A549 (cell line): ENCODE results near the gene NOTCH4. TPM values are rescaled to one million over a fixed set of nuclear protein-coding genes. Genes with fewer than 3 reads are reported as not detected.

Experiments
- ATAC-seq, 2 experiments: fragments of 200-7000 bp in 1 of 2; fragments of >200 bp in 1 of 2; cut with Nextera tagmentation in 1 of 2; cut with Tn5 transposase in 1 of 2; 3 replicates each; pipeline versions ENCODE4 v1.8.0 to v1.9.1; 2018 to 2020; ENCODE audit warnings: mild to moderate bottlenecking in 1 of 2, moderate library complexity in 1 of 2
- CTCF ChIA-PET: fragments of 300-600 bp; sonication (Branson Sonifier 250); formaldehyde crosslinking; extraction: SDS; loops from one replicate; lab custom pipeline; 2021; ENCODE audit warnings: antibody characterized with exemption, inconsistent platforms; lab: Yijun Ruan, JAX
- POLR2A ChIA-PET: fragments of 350-600 bp; formaldehyde crosslinking; extraction: SDS; loops from one replicate; lab custom pipeline; 2021; ENCODE audit warnings: antibody characterized with exemption, inconsistent platforms; lab: Yijun Ruan, JAX
- DNase-seq, 2 experiments: peaks; one replicate each; pipeline versions ENCODE4 v3.0.0 to v3.0.0-alpha.2; 2011 to 2016; ENCODE audit warnings: low read depth in 1 of 2, low spot score in 1 of 2
- FAIRE-seq: peaks from 2 replicates; lab custom pipeline; 2011; peaks lifted over from hg19 to GRCh38; lab: Jason Lieb, UNC
- H3K27ac ChIP-seq, 2 experiments: fragments of >200 bp; sonication (Bioruptor Twin); formaldehyde crosslinking; 3 replicates each; pipeline ENCODE4 v1.5.1; 2016 to 2017
- H3K4me1 ChIP-seq: fragments of >200 bp; sonication (Bioruptor Twin); formaldehyde crosslinking; 3 replicates; pipeline ENCODE4 v1.6.1; 2016
- H3K4me2 ChIP-seq: fragments of >200 bp; sonication (Bioruptor Twin); formaldehyde crosslinking; 3 replicates; pipeline ENCODE4 v1.6.1; 2016
- H3K4me3 ChIP-seq: fragments of >200 bp; sonication (Bioruptor Twin); formaldehyde crosslinking; 3 replicates; pipeline ENCODE4 v1.5.1; 2016
- H3K9me3 ChIP-seq: fragments of >200 bp; sonication (Bioruptor Twin); formaldehyde crosslinking; 3 replicates; pipeline ENCODE4 v1.6.1; 2016
- BHLHE40 ChIP-seq: IDR thresholded peaks from 2 replicates; pipeline ENCODE4 v1.6.1; 2012; ENCODE audit warnings: low read depth, low read length, inconsistent platforms
- CBX8 ChIP-seq: fragments of 200-600 bp; sonication (generic); IDR thresholded peaks from 2 replicates; pipeline ENCODE4 v1.6.1; 2016
- CEBPB ChIP-seq, 2 experiments: fragments of >200 bp in 1 of 2; sonication (Bioruptor Twin) in 1 of 2; formaldehyde crosslinking in 1 of 2; IDR thresholded peaks; 2 replicates each; pipeline ENCODE4 v1.6.1; 2012 to 2016
- FOXS1 ChIP-seq: fragments of 250-450 bp; sonication (Bioruptor Pico); IDR thresholded peaks from 2 replicates; pipeline ENCODE4 v1.5.0; 2020; ENCODE audit warnings: mild to moderate bottlenecking, moderate library complexity
- HDAC2 ChIP-seq: fragments of 200-600 bp; sonication (generic); IDR thresholded peaks from 2 replicates; pipeline ENCODE4 v1.6.1; 2016
- HOXB13 ChIP-seq: fragments of 250-450 bp; sonication (Bioruptor Pico); IDR thresholded peaks from 2 replicates; pipeline ENCODE4 v1.5.0; 2020; ENCODE audit warnings: low read depth, mild to moderate bottlenecking, moderate library complexity
- JUNB ChIP-seq: fragments of >200 bp; sonication (Bioruptor Twin); formaldehyde crosslinking; IDR thresholded peaks from 2 replicates; pipeline ENCODE4 v1.6.1; 2016
- KDM1A ChIP-seq: fragments of 200-600 bp; sonication (generic); IDR thresholded peaks from 2 replicates; pipeline ENCODE4 v1.6.1; 2016; ENCODE audit warnings: low read depth, mild to moderate bottlenecking
- NFE2L2 ChIP-seq: fragments of 150-350 bp; conservative IDR thresholded peaks from 2 replicates; pipeline ENCODE4 v1.6.1; 2014; ENCODE audit warnings: low read length
- NR3C1 ChIP-seq: fragments of >200 bp; sonication (Bioruptor Twin); formaldehyde crosslinking; IDR thresholded peaks from 3 replicates; pipeline ENCODE4 v1.6.1; 2017
- POLR2A ChIP-seq: IDR thresholded peaks from 2 replicates; pipeline ENCODE4 v1.6.1; 2012; ENCODE audit warnings: mild to moderate bottlenecking, low read length
- RARB ChIP-seq: fragments of 250-450 bp; sonication (Bioruptor Pico); IDR thresholded peaks from 2 replicates; pipeline ENCODE4 v1.8.0; 2021; ENCODE audit warnings: mild to moderate bottlenecking, moderate library complexity
- RCOR1 ChIP-seq: fragments of 150-350 bp; IDR thresholded peaks from 2 replicates; pipeline ENCODE4 v1.6.1; 2014; ENCODE audit warnings: antibody characterized with exemption, low read length, low read depth
- RNF2 ChIP-seq: fragments of 200-600 bp; sonication (generic); IDR thresholded peaks from 2 replicates; pipeline ENCODE4 v1.6.1; 2016; ENCODE audit warnings: low read depth, mild to moderate bottlenecking, antibody characterized with exemption, moderate library complexity, borderline replicate concordance
- SREBF2 ChIP-seq: fragments of 450-650 bp; IDR thresholded peaks from 2 replicates; pipeline ENCODE4 v1.6.1; 2014; ENCODE audit warnings: mild to moderate bottlenecking, moderate library complexity
- ZNF302 ChIP-seq: fragments of 250-450 bp; sonication (Bioruptor Pico); IDR thresholded peaks from 2 replicates; pipeline ENCODE4 v1.9.0; 2021; ENCODE audit warnings: inconsistent platforms, mild to moderate bottlenecking, moderate library complexity
- ZSCAN20 ChIP-seq: fragments of 250-450 bp; sonication (Bioruptor Pico); IDR thresholded peaks from 2 replicates; pipeline ENCODE4 v1.8.0; 2022; ENCODE audit warnings: mild to moderate bottlenecking, moderate library complexity
- WGBS: methylation state at CpG from one replicate; pipeline ENCODE4 v1.1.6; 2017; ENCODE audit errors: missing lambda C conversion rate; 5-methylcytosine and 5-hydroxymethylcytosine counted together
- polyA plus RNA-seq, 4 experiments: library from polyadenylated mRNA; depleted of rRNA in 3 of 4; stranded (reverse); fragments of >200 nt; fragmentation: RNase III in 1 of 4; extraction: RNeasy Plus Mini Kit Qiagen cat#74134 plus additional on column Dnase treatment in 1 of 4; gene quantifications; 2 replicates in 3 of 4; 3 replicates in 1 of 4; pipeline ENCODE4 v1.2.3, GENCODE V29; 2011 to 2017
- TF ChIP-seq, protein P1 (sequence below): fragments of 200-600 bp; sonication (generic); IDR thresholded peaks from 2 replicates; pipeline ENCODE4 v1.6.1; 2016; ENCODE audit warnings: antibody characterized with exemption, mild to moderate bottlenecking, moderate library complexity
- TF ChIP-seq, protein P2 (sequence below): fragments of 450-650 bp; IDR thresholded peaks from 2 replicates; pipeline ENCODE4 v1.6.1; 2014; ENCODE audit warnings: antibody characterized with exemption
- TF ChIP-seq, protein P3 (sequence below): fragments of >200 bp; sonication (Bioruptor Twin); formaldehyde crosslinking; IDR thresholded peaks from 2 replicates; pipeline ENCODE4 v1.6.1; 2016
- TF ChIP-seq, protein P4 (sequence below): fragments of 250-450 bp; sonication (Bioruptor Pico); IDR thresholded peaks from 2 replicates; pipeline ENCODE4 v1.5.0; 2020; ENCODE audit warnings: low read depth, mild to moderate bottlenecking, moderate library complexity

Gene NOTCH4
- polyA plus RNA-seq, 2 of the 4 experiments (the other 2 are of a cell fraction): 0.32 to 0.70 TPM

DNA sequence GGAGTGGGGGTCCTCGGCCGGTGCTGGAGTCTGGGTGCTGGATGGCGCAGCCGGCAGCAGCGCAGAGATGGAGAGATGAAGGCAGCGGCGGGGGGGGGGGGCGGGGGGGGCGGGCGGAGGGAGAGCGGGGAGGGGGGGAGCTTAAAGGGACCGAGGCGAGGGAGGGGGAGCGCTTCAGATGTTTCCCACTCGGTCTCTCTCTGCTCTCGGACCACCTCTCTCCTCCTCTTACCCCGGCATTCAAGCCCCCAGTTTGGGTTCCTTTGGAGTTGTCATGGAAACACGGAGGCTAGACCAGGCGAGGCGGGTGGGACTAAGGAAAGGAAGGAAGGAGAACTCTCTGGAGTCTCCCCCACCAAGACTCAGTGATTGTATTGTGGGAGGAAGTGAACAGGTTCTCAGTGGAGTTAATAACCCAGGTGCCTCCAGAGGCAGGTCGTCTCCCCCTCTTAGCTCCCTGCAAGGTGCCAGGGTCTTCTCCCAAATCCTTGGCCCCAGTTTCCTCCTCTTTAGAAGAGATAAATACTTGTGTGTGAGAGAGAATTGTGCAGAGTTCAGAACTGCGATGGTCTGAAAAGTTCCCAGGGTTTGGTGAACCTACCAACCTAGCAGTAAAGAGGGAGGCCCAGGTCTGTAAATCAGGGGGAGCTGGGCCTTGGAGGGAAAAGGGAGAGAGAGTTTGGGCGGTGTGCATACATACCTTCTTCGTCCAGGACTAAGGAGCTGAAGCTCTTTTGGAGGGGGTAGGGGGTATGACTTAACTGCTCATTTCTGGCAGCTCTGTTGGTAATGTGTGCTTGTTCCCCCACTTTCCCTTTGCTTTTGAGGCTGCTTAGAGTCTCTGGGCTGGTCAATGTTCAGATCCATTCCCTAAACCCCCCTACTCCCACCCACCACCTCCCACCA lies 71.8 kb downstream of the NOTCH4 start, which contains the start of gene PRRT1 (continued):
- TF ChIP-seq, protein P1, sequence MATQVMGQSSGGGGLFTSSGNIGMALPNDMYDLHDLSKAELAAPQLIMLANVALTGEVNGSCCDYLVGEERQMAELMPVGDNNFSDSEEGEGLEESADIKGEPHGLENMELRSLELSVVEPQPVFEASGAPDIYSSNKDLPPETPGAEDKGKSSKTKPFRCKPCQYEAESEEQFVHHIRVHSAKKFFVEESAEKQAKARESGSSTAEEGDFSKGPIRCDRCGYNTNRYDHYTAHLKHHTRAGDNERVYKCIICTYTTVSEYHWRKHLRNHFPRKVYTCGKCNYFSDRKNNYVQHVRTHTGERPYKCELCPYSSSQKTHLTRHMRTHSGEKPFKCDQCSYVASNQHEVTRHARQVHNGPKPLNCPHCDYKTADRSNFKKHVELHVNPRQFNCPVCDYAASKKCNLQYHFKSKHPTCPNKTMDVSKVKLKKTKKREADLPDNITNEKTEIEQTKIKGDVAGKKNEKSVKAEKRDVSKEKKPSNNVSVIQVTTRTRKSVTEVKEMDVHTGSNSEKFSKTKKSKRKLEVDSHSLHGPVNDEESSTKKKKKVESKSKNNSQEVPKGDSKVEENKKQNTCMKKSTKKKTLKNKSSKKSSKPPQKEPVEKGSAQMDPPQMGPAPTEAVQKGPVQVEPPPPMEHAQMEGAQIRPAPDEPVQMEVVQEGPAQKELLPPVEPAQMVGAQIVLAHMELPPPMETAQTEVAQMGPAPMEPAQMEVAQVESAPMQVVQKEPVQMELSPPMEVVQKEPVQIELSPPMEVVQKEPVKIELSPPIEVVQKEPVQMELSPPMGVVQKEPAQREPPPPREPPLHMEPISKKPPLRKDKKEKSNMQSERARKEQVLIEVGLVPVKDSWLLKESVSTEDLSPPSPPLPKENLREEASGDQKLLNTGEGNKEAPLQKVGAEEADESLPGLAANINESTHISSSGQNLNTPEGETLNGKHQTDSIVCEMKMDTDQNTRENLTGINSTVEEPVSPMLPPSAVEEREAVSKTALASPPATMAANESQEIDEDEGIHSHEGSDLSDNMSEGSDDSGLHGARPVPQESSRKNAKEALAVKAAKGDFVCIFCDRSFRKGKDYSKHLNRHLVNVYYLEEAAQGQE: no peak
- no peak for TF ChIP-seq SREBF2

DNA sequence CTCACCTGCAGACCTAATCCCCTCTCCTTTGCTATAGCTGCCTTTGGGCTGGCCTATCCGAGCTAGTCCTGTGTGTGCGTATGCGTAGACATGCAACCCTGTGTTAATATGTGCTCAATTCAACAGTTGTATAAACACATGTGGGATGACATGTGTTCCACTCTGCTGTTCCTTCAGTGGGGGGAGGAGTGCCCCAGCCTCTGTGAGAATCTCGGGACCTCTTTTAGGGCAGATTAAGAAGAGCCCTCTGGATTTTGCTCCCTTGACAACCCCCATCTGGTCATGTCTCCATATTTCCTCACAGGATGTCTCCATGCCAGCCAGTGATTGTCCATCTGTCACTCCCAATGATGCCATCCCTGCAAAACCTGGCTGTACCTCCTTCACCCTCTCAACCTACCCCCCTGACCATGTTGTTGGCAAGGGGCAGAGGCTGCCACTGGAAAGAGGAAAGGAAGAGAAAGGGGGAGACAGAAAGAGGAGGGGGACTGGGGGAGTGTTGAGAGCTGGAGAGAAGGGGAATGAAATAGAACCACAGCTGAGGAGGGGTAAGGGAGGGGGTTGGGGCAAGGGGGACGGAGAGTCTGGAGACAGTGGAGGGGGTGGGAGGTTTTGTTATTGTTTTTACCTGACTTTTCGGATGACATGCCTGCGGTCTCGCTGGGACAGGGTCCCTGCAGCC lies 72.5 kb downstream of the NOTCH4 start:
- H3K27ac ChIP-seq: no peak overlapping the region
- ATAC-seq: no peak
- no peak for DNase-seq
- peaks cover 17% of the 10 kb centered on the region; the same call in 2 of the 3 replicates for H3K4me1 ChIP-seq
- ChIA-PET CTCF (no interaction called here), POLR2A (no interaction called here)
- TF ChIP-seq FOXS1 (CRISPR knock-in tag) (no peak), SREBF2 (no peak), RARB (CRISPR knock-in tag) (no peak), BHLHE40 (no peak), CEBPB (IDR thresholded peaks at IDR 0.05) (no peak), RCOR1 (no peak), KDM1A (no peak), HOXB13 (CRISPR knock-in tag) (no peak), CBX8 (no peak), JUNB (no peak), RNF2 (no peak), HDAC2 (no peak), ZSCAN20 (CRISPR knock-in tag) (no peak), ZNF302 (no peak), NR3C1 (no peak), POLR2A (no peak), NFE2L2 (no peak)
- TF ChIP-seq, protein P2, sequence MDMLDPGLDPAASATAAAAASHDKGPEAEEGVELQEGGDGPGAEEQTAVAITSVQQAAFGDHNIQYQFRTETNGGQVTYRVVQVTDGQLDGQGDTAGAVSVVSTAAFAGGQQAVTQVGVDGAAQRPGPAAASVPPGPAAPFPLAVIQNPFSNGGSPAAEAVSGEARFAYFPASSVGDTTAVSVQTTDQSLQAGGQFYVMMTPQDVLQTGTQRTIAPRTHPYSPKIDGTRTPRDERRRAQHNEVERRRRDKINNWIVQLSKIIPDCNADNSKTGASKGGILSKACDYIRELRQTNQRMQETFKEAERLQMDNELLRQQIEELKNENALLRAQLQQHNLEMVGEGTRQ: no peak
- TF ChIP-seq, protein P3, sequence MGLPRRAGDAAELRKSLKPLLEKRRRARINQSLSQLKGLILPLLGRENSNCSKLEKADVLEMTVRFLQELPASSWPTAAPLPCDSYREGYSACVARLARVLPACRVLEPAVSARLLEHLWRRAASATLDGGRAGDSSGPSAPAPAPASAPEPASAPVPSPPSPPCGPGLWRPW: no peak
- TF ChIP-seq, protein P4, sequence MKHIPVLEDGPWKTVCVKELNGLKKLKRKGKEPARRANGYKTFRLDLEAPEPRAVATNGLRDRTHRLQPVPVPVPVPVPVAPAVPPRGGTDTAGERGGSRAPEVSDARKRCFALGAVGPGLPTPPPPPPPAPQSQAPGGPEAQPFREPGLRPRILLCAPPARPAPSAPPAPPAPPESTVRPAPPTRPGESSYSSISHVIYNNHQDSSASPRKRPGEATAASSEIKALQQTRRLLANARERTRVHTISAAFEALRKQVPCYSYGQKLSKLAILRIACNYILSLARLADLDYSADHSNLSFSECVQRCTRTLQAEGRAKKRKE (CRISPR knock-in tag): no peak
- no peak for FAIRE-seq
- H3K4me3 ChIP-seq: no peak overlapping the region
- H3K4me2 ChIP-seq: no peak overlapping the region
- H3K9me3 ChIP-seq: no peaks in the 10 kb centered on the region
- WGBS: 86% methylated on average over 7 of the region's 8 CpGs
